HCEC 1CT (cell line): ENCODE measurements around the gene RMP24.
A peak's percentile ranks its signal among the peaks of the same experiment; 100 is the strongest.
"Not testable (repeated sequence)": the region's sequence is repeated elsewhere in the genome, so short reads cannot be mapped to it uniquely, and the experiment has no call there.

Experiments used
- DNase-seq: peaks from one replicate; pipeline ENCODE4 v3.0.0-alpha.2; 2017

Gene RMP24

GRCh38 chr18:35972197-35973000, at the start of gene RMP24:
RMP24 (plus strand) TSS chr18:35972679.
- peak; percentile 93 for DNase-seq

GRCh38 chr18:35923939-35924684, 48.4 kb upstream of the RMP24 start:
- no peak for DNase-seq

GRCh38 chr18:35926884-35927283, 45.6 kb upstream of the RMP24 start:
- no peak for DNase-seq

GRCh38 chr18:35927430-35927829, 45.0 kb upstream of the RMP24 start:
- DNase-seq = no peak

- DNase-seq = no peak
Observed at GRCh38 chr18:35933982-35934381, 38.5 kb upstream of the RMP24 start.

- DNase-seq = no peak
Observed at GRCh38 chr18:35934891-35935290, 37.6 kb upstream of the RMP24 start.

- no peak for DNase-seq
Observed at GRCh38 chr18:35935805-35936204, 36.7 kb upstream of the RMP24 start.

- DNase-seq = no peak
Observed at GRCh38 chr18:35936951-35937350, 35.5 kb upstream of the RMP24 start.

GRCh38 chr18:35938158-35938557, 34.3 kb upstream of the RMP24 start:
- no peak for DNase-seq

GRCh38 chr18:35938562-35938961, 33.9 kb upstream of the RMP24 start:
- no peak for DNase-seq

GRCh38 chr18:35939138-35939537, 33.3 kb upstream of the RMP24 start:
- no peak for DNase-seq

GRCh38 chr18:35941299-35941698, 31.2 kb upstream of the RMP24 start:
- no peak for DNase-seq

- no peak for DNase-seq
Observed at GRCh38 chr18:35942133-35942532, 30.3 kb upstream of the RMP24 start.

GRCh38 chr18:35942661-35943060, 29.8 kb upstream of the RMP24 start:
- DNase-seq = no peak

- no peak for DNase-seq
Observed at GRCh38 chr18:35948080-35948479, 24.4 kb upstream of the RMP24 start.

GRCh38 chr18:35949090-35949489, 23.4 kb upstream of the RMP24 start:
- DNase-seq = no peak

GRCh38 chr18:35949903-35950627, 22.4 kb upstream of the RMP24 start:
- DNase-seq = peak; percentile 56

GRCh38 chr18:35950628-35950982, 21.9 kb upstream of the RMP24 start:
- DNase-seq = no peak

GRCh38 chr18:35953688-35954087, 18.8 kb upstream of the RMP24 start:
- no peak for DNase-seq

- no peak for DNase-seq
Observed at GRCh38 chr18:35956226-35956625, 16.3 kb upstream of the RMP24 start.

- DNase-seq = no peak
Observed at GRCh38 chr18:35962320-35962719, 10.2 kb upstream of the RMP24 start.

GRCh38 chr18:35964319-35964718, 8.2 kb upstream of the RMP24 start:
- DNase-seq = no peak

- not testable (repeated sequence) for DNase-seq
Observed at GRCh38 chr18:35967866-35968265, 4.6 kb upstream of the RMP24 start.
